K562 (cell line): Measurements from ENCODE around the gene SMC5. TPM values are rescaled to one million over a fixed set of nuclear protein-coding genes. Genes with fewer than 3 reads are reported as not detected.

Experiments
- ATAC-seq: fragments of 200-7000 bp; cut with Tn5 transposase; 3 replicates; pipeline ENCODE4 v1.9.1; 2020; ENCODE audit warnings: moderate library complexity
- BruUV-seq: library from RNA; stranded (reverse); fragments of 400-500 nt; replicated peaks from 2 replicates; lab custom pipeline; 2021; lab: Mats Ljungman, UMichigan
- CTCF ChIA-PET: fragments of 300-600 bp; formaldehyde crosslinking; extraction: SDS; loops from one replicate; lab custom pipeline; 2021; ENCODE audit warnings: low intra/inter-chr PET ratio; lab: Yijun Ruan, JAX
- POLR2A ChIA-PET: fragments of 300-600, 350-650 bp; sonication (Branson Sonifier 250); formaldehyde crosslinking; extraction: SDS; loops from one replicate; lab custom pipeline; 2021; ENCODE audit warnings: antibody characterized with exemption, inconsistent platforms; lab: Yijun Ruan, JAX
- DNase-seq, 4 experiments: peaks; one replicate each; pipeline versions ENCODE4 v3.0.0 to v3.0.0-alpha.2; 2011 to 2018; ENCODE audit warnings: low spot score in 3 of 4, mixed read lengths in 3 of 4; ENCODE audit errors: extremely low read depth in 1 of 4
- FAIRE-seq: peaks from 2 replicates; lab custom pipeline; 2011; peaks lifted over from hg19 to GRCh38; lab: Jason Lieb, UNC
- H2AFZ ChIP-seq: 2 replicates; pipeline ENCODE4 v1.6.0; 2011; ENCODE audit warnings: low read depth, low read length, control low read depth, inconsistent platforms
- H3K27ac ChIP-seq: fragments of 200-600 bp; 3 replicates; pipeline ENCODE4 v1.8.0; 2011; ENCODE audit warnings: low read depth, mild to moderate bottlenecking, control low read depth, inconsistent platforms, low read length, moderate library complexity, mixed read lengths; ENCODE audit errors: extremely low read depth
- H3K27me3 ChIP-seq, 2 experiments: fragments of 300-600 bp in 1 of 2; 2 replicates in 1 of 2; 3 replicates in 1 of 2; pipeline versions ENCODE4 v1.6.0 to v1.8.0; 2011; ENCODE audit warnings: inconsistent platforms in 2 of 2, low read length in 2 of 2, mild to moderate bottlenecking in 1 of 2, mixed read lengths in 1 of 2, moderate library complexity in 1 of 2; ENCODE audit not compliant: control insufficient read depth in 2 of 2, insufficient read depth in 2 of 2
- H3K36me3 ChIP-seq: fragments of 300-600 bp; 3 replicates; pipeline ENCODE4 v1.8.0; 2011; ENCODE audit warnings: mild to moderate bottlenecking, low read length, inconsistent platforms; ENCODE audit not compliant: control insufficient read depth, insufficient read depth
- H3K4me1 ChIP-seq, 2 experiments: fragments of 200-600 bp in 1 of 2; replicated peaks in 1 of 2; 2 replicates in 1 of 2; 3 replicates in 1 of 2; pipeline versions ENCODE4 v1.5.1 to v1.8.0; 2011; ENCODE audit warnings: inconsistent platforms in 2 of 2, low read length in 2 of 2, mild to moderate bottlenecking in 1 of 2, mixed read lengths in 1 of 2, moderate library complexity in 1 of 2; ENCODE audit not compliant: control insufficient read depth in 2 of 2, insufficient read depth in 2 of 2
- H3K4me2 ChIP-seq: 2 replicates; pipeline ENCODE4 v1.6.1; 2011; ENCODE audit warnings: low read length, control low read depth, inconsistent platforms, mixed read lengths; ENCODE audit not compliant: insufficient read depth
- H3K4me3 ChIP-seq: fragments of 200-600 bp; sonication (generic), shearing (Covaris generic); 2 replicates; pipeline ENCODE4 v1.5.1; 2016; ENCODE audit warnings: control low read depth, inconsistent platforms
- H3K79me2 ChIP-seq: fragments of 200-600 bp; 3 replicates; pipeline ENCODE4 v1.8.0; 2011; ENCODE audit warnings: low read length, inconsistent platforms; ENCODE audit not compliant: control insufficient read depth, insufficient read depth
- H3K9ac ChIP-seq, 2 experiments: 2 replicates each; pipeline versions ENCODE4 v1.6.0 to v1.6.1; 2011; ENCODE audit warnings: low read depth in 2 of 2, low read length in 2 of 2, control low read depth in 1 of 2, inconsistent platforms in 1 of 2, mild to moderate bottlenecking in 1 of 2, mixed read lengths in 1 of 2; ENCODE audit not compliant: insufficient read depth in 1 of 2
- H3K9me1 ChIP-seq: one replicate; pipeline ENCODE4 v1.6.0; 2011; ENCODE audit warnings: inconsistent platforms, mild to moderate bottlenecking, low read length, moderate library complexity; ENCODE audit not compliant: control insufficient read depth, insufficient read depth
- H3K9me3 ChIP-seq: replicated peaks from 2 replicates; pipeline ENCODE4 v1.5.1; 2011; ENCODE audit warnings: low read depth, low read length, inconsistent platforms; ENCODE audit not compliant: control insufficient read depth, insufficient read depth
- H4K20me1 ChIP-seq: replicated peaks from 2 replicates; pipeline ENCODE4 v1.6.1; 2011; ENCODE audit warnings: low read length, inconsistent platforms, mixed read lengths; ENCODE audit not compliant: control insufficient read depth, insufficient read depth
- CTBP1 ChIP-seq: fragments of 450-650 bp; IDR thresholded peaks from 2 replicates; pipeline ENCODE4 v1.6.1; 2016; ENCODE audit warnings: borderline replicate concordance
- E2F5 ChIP-seq: sonication (generic); formaldehyde crosslinking; IDR thresholded peaks from 2 replicates; pipeline ENCODE4 v1.8.0; 2022; ENCODE audit warnings: mild to moderate bottlenecking, missing genetic modification reagents
- ESRRA ChIP-seq: fragments of 450-650 bp; IDR thresholded peaks from 2 replicates; pipeline ENCODE4 v1.6.1; 2014; ENCODE audit warnings: low read depth, mild to moderate bottlenecking, moderate library complexity, borderline replicate concordance
- GTF3C2 ChIP-seq: IDR thresholded peaks from 3 replicates; pipeline ENCODE4 v1.6.1; 2011; ENCODE audit warnings: borderline replicate concordance, mild to moderate bottlenecking, moderate library complexity; ENCODE audit not compliant: insufficient read length; ENCODE audit errors: extremely low read depth
- HOXB6 ChIP-seq: fragments of 250-450 bp; sonication (Bioruptor Pico); IDR thresholded peaks from 2 replicates; pipeline ENCODE4 v1.5.1; 2022; ENCODE audit warnings: mild to moderate bottlenecking, borderline replicate concordance
- ILF3 ChIP-seq: fragments of 450-650 bp; IDR thresholded peaks from 2 replicates; pipeline ENCODE4 v1.6.1; 2018; ENCODE audit warnings: antibody characterized with exemption, mild to moderate bottlenecking, moderate library complexity, borderline replicate concordance
- L3MBTL2 ChIP-seq: fragments of 450-650 bp; IDR thresholded peaks from 2 replicates; pipeline ENCODE4 v1.6.1; 2016; ENCODE audit warnings: mild to moderate bottlenecking, moderate library complexity
- MAFG ChIP-seq: fragments of 450-650 bp; conservative IDR thresholded peaks from 2 replicates; pipeline ENCODE4 v1.6.1; 2016; ENCODE audit warnings: missing genetic modification characterization, missing compliant biosample characterization
- MEIS2 ChIP-seq: fragments of 450-650 bp; IDR thresholded peaks from 2 replicates; pipeline ENCODE4 v1.6.1; 2014; ENCODE audit warnings: mild to moderate bottlenecking; ENCODE audit not compliant: partially characterized antibody
- PBX2 ChIP-seq, 2 experiments: IDR thresholded peaks in 1 of 2; conservative IDR thresholded peaks in 1 of 2; 2 replicates each; pipeline ENCODE4 v1.6.1; 2016; ENCODE audit warnings: low read depth in 2 of 2, mild to moderate bottlenecking in 1 of 2, missing compliant biosample characterization in 1 of 2, missing genetic modification characterization in 1 of 2, moderate library complexity in 1 of 2
- PKNOX1 ChIP-seq: fragments of 450-650 bp; IDR thresholded peaks from 2 replicates; pipeline ENCODE4 v1.6.1; 2016
- SPI1 ChIP-seq: IDR thresholded peaks from 2 replicates; pipeline ENCODE4 v1.6.1; 2011; ENCODE audit warnings: low read depth, low read length, control low read depth, borderline replicate concordance
- SREBF1 ChIP-seq: fragments of 150-350 bp; IDR thresholded peaks from 2 replicates; pipeline ENCODE4 v1.6.1; 2014; ENCODE audit warnings: antibody characterized with exemption, low read depth, low read length, borderline replicate concordance
- ZNF507 ChIP-seq: conservative IDR thresholded peaks from 2 replicates; pipeline ENCODE4 v1.6.1; 2017; ENCODE audit warnings: missing genetic modification characterization, missing compliant biosample characterization
- WGBS: fragments of 100-300 bp; shearing (Covaris generic); methylation state at CpG from one replicate; pipeline ENCODE4 v1.1.6; 2016; ENCODE audit warnings: low coverage, mixed read lengths; ENCODE audit not compliant: insufficient coverage; ENCODE audit errors: missing lambda C conversion rate; 5-methylcytosine and 5-hydroxymethylcytosine counted together
- in situ Hi-C: fragments of 300-500 bp; cut with MboI; formaldehyde crosslinking; loops from 4 replicates; pipeline ENCODE4 v1.15.0; 2018; ENCODE audit warnings: inconsistent platforms, mixed read lengths
- intact Hi-C: fragments of 100-400 bp; cut with micrococcal nuclease; formaldehyde crosslinking; loops from 2 replicates; pipeline ENCODE4 v1.14.2; 2022
- polyA plus RNA-seq, 8 experiments: library from polyadenylated mRNA; depleted of rRNA in 4 of 8; stranded (reverse) in 5 of 8; unstranded in 3 of 8; fragments of >200 nt; fragmentation: Nextera tagmentation in 2 of 8; fragmentation: Illumina TruSeq in 1 of 8; extraction: Ambion mirVana in 2 of 8; extraction: Trizol in 1 of 8; gene quantifications; 2 replicates each; pipeline versions ENCODE4 v1.2.1 to v1.2.3, GENCODE V29; 2011 to 2014; ENCODE audit warnings: inconsistent platforms in 1 of 8, missing spikeins in 1 of 8
- total RNA-seq, 7 experiments: library from RNA; depleted of rRNA in 6 of 7; stranded (reverse); fragments of >200 nt in 6 of 7; fragmentation: Illumina TruSeq in 2 of 7; extraction: Trizol in 2 of 7; gene quantifications; 2 replicates each; pipeline versions ENCODE4 v1.2.1 to v1.2.3, GENCODE V29; 2011 to 2021; ENCODE audit warnings: low replicate concordance in 1 of 7

Gene SMC5
- total and polyA plus RNA-seq, 9 of the 15 experiments (the other 6 are each of a cell fraction or from before 2014, with no cell fraction given), result 3.5 to 43.2 (median 21.4) TPM

- Histone ChIP-seq H3K9me1 (no peaks in the 10 kb centered on the region), H3K4me3 (no peak overlapping the region), H3K27ac (no peak overlapping the region), H3K4me2 (no peak overlapping the region), H2AFZ (0 out of 2 replicates have a peak overlapping the region, but pooled peaks have one; percentile 2), H4K20me1 (no peaks in the 10 kb centered on the region), H3K27me3 (no peaks in the 10 kb centered on the region), H3K9ac (no peak overlapping the region), H3K36me3 (no peaks in the 10 kb centered on the region), H3K4me1 (no peaks in the 10 kb centered on the region; a peak in 1 of 5 replicates), H3K9me3 (no peaks in the 10 kb centered on the region), H3K79me2 (no peaks in the 10 kb centered on the region)
- WGBS, result 33% methylated on average over 6 of the region's 6 CpGs
- in situ Hi-C loops, result no loop called here
- no TSS peak for BruUV-seq
- ChIA-PET CTCF (no interaction called here), POLR2A (interaction anchor here (1.4 kb wide), 1 partner anchor 118 kb away, joined by 3 read pairs; no protein-coding TSS in a partner anchor)
- DNase-seq, result no peak
- no peak for FAIRE-seq
- ATAC-seq, result no peak
- intact Hi-C loops, result no loop called here
- TF ChIP-seq ESRRA (no peak), HOXB6 (no peak), ZNF507 (tag) (no peak), GTF3C2 (no peak), PBX2 (CRISPR knock-in tag; IDR thresholded peaks at IDR 0.05; ENCODE audit: low read depth) (no peak), PBX2 (tag; conservative IDR thresholded peaks at IDR 0.05; ENCODE audit: low read depth) (peak; percentile 76), E2F5 (no peak), SREBF1 (no peak), MAFG (tag) (no peak), SPI1 (no peak), MEIS2 (peak; percentile 85), ILF3 (no peak), PKNOX1 (peak; percentile 75), L3MBTL2 (peak; percentile 35; the same call in 1 of the 2 replicates), CTBP1 (no peak)
Measured at GRCh38 chr9:70367305-70367930, 108.6 kb downstream of the SMC5 start.
